Esophagus muscularis mucosa (tissue), 3 donors: ENCODE results near the gene SERPINI2.

ENCODE experiments used
- CTCF ChIP-seq, 3 experiments: fragments of 200-600 bp in 2 of 3; fragments of 450-650 bp in 1 of 3; sonication (generic) in 2 of 3; IDR thresholded peaks; one replicate each; pipeline ENCODE4 v1.5.1; 2017 to 2019; ENCODE audit warnings: antibody characterized with exemption in 3 of 3, mild to moderate bottlenecking in 2 of 3, moderate library complexity in 1 of 3
- POLR2AphosphoS5 ChIP-seq, 2 donors: sonication (generic); formaldehyde crosslinking; IDR thresholded peaks; one replicate each; pipeline ENCODE4 v1.6.1; 2017; ENCODE audit warnings: antibody characterized with exemption in 2 of 2

GRCh38 chr3:167396075-167396474, 77.8 kb downstream of the SERPINI2 start:
- TF ChIP-seq CTCF (IDR thresholded peaks at IDR 0.05) (no peak), POLR2AphosphoS5 (IDR thresholded peaks at IDR 0.05) (no peak)
